Smooth muscle cell (in vitro differentiated cells): ENCODE measurements around the gene DVL2. TPM values are rescaled to one million over a fixed set of nuclear protein-coding genes. Genes with fewer than 3 reads are reported as not detected.

Source experiments
- DNase-seq: peaks from one replicate; lab custom pipeline; 2025; ENCODE audit not compliant: unreplicated experiment; lab: John Stamatoyannopoulos, UW
- H2AFZ ChIP-seq: fragments of 200-600 bp; sonication (generic); 2 replicates; pipeline ENCODE4 v1.6.0; 2016; ENCODE audit warnings: antibody characterized with exemption, low read depth, mild to moderate bottlenecking
- H3F3A ChIP-seq: fragments of 200-600 bp; sonication (generic); 2 replicates; pipeline ENCODE4 v1.6.0; 2017; ENCODE audit warnings: antibody characterized with exemption, low read depth
- H3K27ac ChIP-seq: fragments of 200-600 bp; sonication (generic); 2 replicates; pipeline ENCODE4 v1.5.1; 2016; ENCODE audit warnings: low read depth, mild to moderate bottlenecking
- H3K27me3 ChIP-seq: fragments of 200-600 bp; sonication (generic); 2 replicates; pipeline ENCODE4 v1.6.1; 2016; ENCODE audit warnings: low read depth, mild to moderate bottlenecking
- H3K36me3 ChIP-seq: fragments of 200-600 bp; sonication (generic); 2 replicates; pipeline ENCODE4 v1.5.1; 2016; ENCODE audit warnings: low read depth
- H3K4me1 ChIP-seq: fragments of 200-600 bp; sonication (generic); 2 replicates; pipeline ENCODE4 v1.5.1; 2016; ENCODE audit warnings: low read depth
- H3K4me2 ChIP-seq: fragments of 200-600 bp; sonication (generic); 2 replicates; pipeline ENCODE4 v1.6.0; 2016; ENCODE audit warnings: mild to moderate bottlenecking
- H3K4me3 ChIP-seq: fragments of 200-600 bp; sonication (generic); 2 replicates; pipeline ENCODE4 v1.5.1; 2016; ENCODE audit warnings: mild to moderate bottlenecking
- H3K79me2 ChIP-seq: fragments of 200-600 bp; sonication (generic); 2 replicates; pipeline ENCODE4 v1.6.0; 2016; ENCODE audit warnings: low read depth, mild to moderate bottlenecking
- H3K9ac ChIP-seq: fragments of 200-600 bp; sonication (generic); 2 replicates; pipeline ENCODE4 v1.6.0; 2016; ENCODE audit warnings: low read depth
- H3K9me3 ChIP-seq: fragments of 200-600 bp; sonication (generic); replicated peaks from 2 replicates; pipeline ENCODE4 v1.5.1; 2016; ENCODE audit warnings: low read depth
- H4K20me1 ChIP-seq: fragments of 200-600 bp; sonication (generic); 2 replicates; pipeline ENCODE4 v1.6.0; 2016; ENCODE audit warnings: low read depth
- CTCF ChIP-seq: fragments of 200-600 bp; sonication (generic); IDR thresholded peaks from 2 replicates; pipeline ENCODE4 v1.5.1; 2017; ENCODE audit warnings: borderline replicate concordance, mild to moderate bottlenecking, antibody characterized with exemption; ENCODE audit not compliant: insufficient read depth, poor library complexity, severe bottlenecking
- WGBS: methylation state at CpG from one replicate; pipeline ENCODE4 v1.1.7; 2016; ENCODE audit warnings: low lambda C conversion rate; 5-methylcytosine and 5-hydroxymethylcytosine counted together
- polyA plus RNA-seq: library from polyadenylated mRNA; unstranded; fragments of >200 nt; fragmentation: Nextera tagmentation; extraction: Ambion mirVana; gene quantifications from 2 replicates; pipeline ENCODE4 v1.2.1, GENCODE V29; 2016
- total RNA-seq: library from RNA; depleted of rRNA; stranded (reverse); fragments of >200 nt; gene quantifications from 2 replicates; pipeline ENCODE4 v1.2.3, GENCODE V29; 2014

DVL2 gene
- total and polyA plus RNA-seq, 2 experiments from 2014 or later = 31.8 to 49.6 TPM

DNA sequence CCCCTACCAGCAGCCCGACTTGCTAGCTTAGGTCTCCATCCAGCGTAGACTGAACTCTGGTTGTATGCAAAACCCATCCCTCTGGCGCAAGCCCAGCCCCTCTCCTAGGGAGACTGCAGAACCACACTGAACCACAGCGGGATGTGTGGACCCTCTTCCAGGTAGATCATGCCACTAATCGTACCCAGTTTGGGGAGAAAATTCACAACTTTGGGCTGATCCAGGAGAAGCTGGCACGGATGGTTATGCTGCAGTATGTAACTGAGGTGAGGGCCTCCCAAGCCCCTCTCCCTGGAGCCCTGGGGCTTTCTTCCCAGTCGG is 11.4 kb downstream of the DVL2 start:
- no peaks in the 10 kb centered on the region for H3K27me3 ChIP-seq
- no peak overlapping the region for H3K4me2 ChIP-seq
- peaks cover 22% of the 10 kb centered on the region for H3K4me1 ChIP-seq
- no peak overlapping the region for H3K4me3 ChIP-seq
- peaks cover 13% of the 10 kb centered on the region for H3F3A ChIP-seq
- H3K9ac ChIP-seq = no peak overlapping the region
- no peak overlapping the region for H2AFZ ChIP-seq
- H4K20me1 ChIP-seq = peaks cover 60% of the 10 kb centered on the region
- H3K9me3 ChIP-seq = no peaks in the 10 kb centered on the region
- 92% methylated on average over 7 of the region's 7 CpGs for WGBS
- H3K27ac ChIP-seq = no peak overlapping the region
- no peak for DNase-seq
- TF ChIP-seq CTCF = no peak
- H3K79me2 ChIP-seq = peaks cover 5% of the 10 kb centered on the region
- no peaks in the 10 kb centered on the region for H3K36me3 ChIP-seq

GRCh38 chr17:7222093-7222971 is 12.0 kb downstream of the DVL2 start:
- DNase-seq = no peak
- peaks cover 25% of the 10 kb centered on the region for H3K4me1 ChIP-seq
- WGBS = 93% methylated on average over 15 of the region's 15 CpGs
- no peaks in the 10 kb centered on the region for H3K9me3 ChIP-seq
- no peaks in the 10 kb centered on the region for H3K36me3 ChIP-seq
- peaks cover 5% of the 10 kb centered on the region for H3K79me2 ChIP-seq
- no peak overlapping the region for H3K4me3 ChIP-seq
- H3K27me3 ChIP-seq = no peaks in the 10 kb centered on the region
- no peak for TF ChIP-seq CTCF
- no peak overlapping the region for H3K9ac ChIP-seq
- peak overlapping the region; percentile 19 for H3K27ac ChIP-seq
- H3F3A ChIP-seq = peaks cover 13% of the 10 kb centered on the region
- H4K20me1 ChIP-seq = peaks cover 59% of the 10 kb centered on the region
- no peak overlapping the region for H3K4me2 ChIP-seq
- H2AFZ ChIP-seq = no peak overlapping the region

- Histone ChIP-seq H3K4me1 (peaks cover 31% of the 10 kb centered on the region), H3K27ac (peak overlapping the region; percentile 19), H4K20me1 (peaks cover 54% of the 10 kb centered on the region), H3K4me2 (peak overlapping the region; percentile 96), H3K36me3 (no peaks in the 10 kb centered on the region), H2AFZ (no peak overlapping the region), H3K9ac (no peak overlapping the region), H3K27me3 (no peaks in the 10 kb centered on the region), H3K79me2 (peaks cover 11% of the 10 kb centered on the region), H3K4me3 (peak overlapping the region; percentile 82), H3K9me3 (no peaks in the 10 kb centered on the region), H3F3A (peaks cover 19% of the 10 kb centered on the region)
- DNase-seq = no peak
- WGBS = 98% methylated on average over 10 of the region's 10 CpGs
- TF ChIP-seq CTCF = no peak
These were observed 12.8 kb downstream of the DVL2 start for GRCh38 chr17:7221278-7222092.
